GM23248 (cell line): ENCODE measurements around the gene ATP4A. TPM values are rescaled to one million over a fixed set of nuclear protein-coding genes. Genes with fewer than 3 reads are reported as not detected.
A peak's percentile ranks its signal among the peaks of the same experiment; 100 is the strongest.

Experiments
- DNase-seq: peaks from one replicate; pipeline ENCODE4 v3.0.0-alpha.2; 2015
- H2AFZ ChIP-seq: fragments of 200-600 bp; sonication (generic); 2 replicates; pipeline ENCODE4 v1.6.1; 2016; ENCODE audit warnings: antibody characterized with exemption
- H3F3A ChIP-seq: fragments of 200-600 bp; sonication (generic); 2 replicates; pipeline ENCODE4 v1.6.1; 2016; ENCODE audit warnings: mild to moderate bottlenecking, antibody characterized with exemption, mixed run types; ENCODE audit not compliant: insufficient read depth
- H3K27ac ChIP-seq: fragments of 200-600 bp; sonication (generic); 2 replicates; pipeline ENCODE4 v1.5.1; 2016; ENCODE audit warnings: mild to moderate bottlenecking
- H3K27me3 ChIP-seq: fragments of 200-600 bp; sonication (generic); replicated peaks from 2 replicates; pipeline ENCODE4 v1.6.1; 2016; ENCODE audit warnings: mild to moderate bottlenecking; ENCODE audit not compliant: insufficient read depth
- H3K36me3 ChIP-seq: fragments of 200-600 bp; sonication (generic); 2 replicates; pipeline ENCODE4 v1.6.1; 2016; ENCODE audit warnings: low read depth, mild to moderate bottlenecking
- H3K4me1 ChIP-seq: fragments of 200-600 bp; sonication (generic); 2 replicates; pipeline ENCODE4 v1.6.1; 2016; ENCODE audit warnings: mild to moderate bottlenecking; ENCODE audit not compliant: insufficient read depth
- H3K4me2 ChIP-seq: fragments of 200-600 bp; sonication (generic); one replicate; pipeline ENCODE4 v1.6.1; 2016; ENCODE audit warnings: mild to moderate bottlenecking; ENCODE audit not compliant: unreplicated experiment
- H3K4me3 ChIP-seq: fragments of 200-600 bp; sonication (generic); 2 replicates; pipeline ENCODE4 v1.5.1; 2016; ENCODE audit warnings: mild to moderate bottlenecking
- H3K79me2 ChIP-seq: fragments of 200-600 bp; sonication (generic); 2 replicates; pipeline ENCODE4 v1.6.1; 2016; ENCODE audit warnings: mild to moderate bottlenecking; ENCODE audit not compliant: insufficient read depth
- H3K9ac ChIP-seq: fragments of 200-600 bp; sonication (generic); 2 replicates; pipeline ENCODE4 v1.6.1; 2016; ENCODE audit warnings: mild to moderate bottlenecking
- H3K9me2 ChIP-seq: fragments of 200-600 bp; sonication (generic); 2 replicates; pipeline ENCODE4 v1.6.1; 2016; ENCODE audit warnings: mixed run types, mild to moderate bottlenecking, moderate library complexity; ENCODE audit not compliant: insufficient read depth
- H3K9me3 ChIP-seq: fragments of 200-600 bp; sonication (generic); one replicate; pipeline ENCODE4 v1.6.1; 2017; ENCODE audit warnings: low read depth
- H4K20me1 ChIP-seq: fragments of 200-600 bp; sonication (generic); 2 replicates; pipeline ENCODE4 v1.6.0; 2016; ENCODE audit not compliant: insufficient read depth
- EZH2 ChIP-seq: fragments of 200-600 bp; sonication (generic); IDR thresholded peaks from 2 replicates; pipeline ENCODE4 v1.6.1; 2018; ENCODE audit warnings: antibody characterized with exemption, mild to moderate bottlenecking; ENCODE audit not compliant: insufficient read depth, poor library complexity, severe bottlenecking
- EZH2phosphoT487 ChIP-seq: fragments of 200-600 bp; sonication (generic); IDR thresholded peaks from 2 replicates; pipeline ENCODE4 v1.6.1; 2018; ENCODE audit warnings: antibody characterized with exemption, moderate library complexity, mild to moderate bottlenecking, low read depth; ENCODE audit not compliant: insufficient read depth
- WGBS, 2 experiments: methylation state at CpG; one replicate each; pipeline ENCODE4 v1.1.6; 2015 to 2017; ENCODE audit warnings: low lambda C conversion rate in 2 of 2, low coverage in 1 of 2; ENCODE audit errors: missing lambda C conversion rate in 2 of 2; 5-methylcytosine and 5-hydroxymethylcytosine counted together
- in situ Hi-C: fragments of 300-500 bp; cut with MboI; formaldehyde crosslinking; loops from 2 replicates; pipeline ENCODE4 v1.15.0; 2020
- polyA plus RNA-seq: library from polyadenylated mRNA; unstranded; fragments of >200 nt; fragmentation: Nextera tagmentation; extraction: Ambion mirVana; gene quantifications from 2 replicates; pipeline ENCODE4 v1.2.1, GENCODE V29; 2016
- total RNA-seq: library from RNA; depleted of rRNA; stranded (reverse); fragments of >200 nt; shearing (Covaris generic); gene quantifications from 2 replicates; pipeline ENCODE4 v1.2.3, GENCODE V29; 2014

The ATP4A gene
- total and polyA plus RNA-seq, 2 experiments from 2014 or later, result not detected

DNA sequence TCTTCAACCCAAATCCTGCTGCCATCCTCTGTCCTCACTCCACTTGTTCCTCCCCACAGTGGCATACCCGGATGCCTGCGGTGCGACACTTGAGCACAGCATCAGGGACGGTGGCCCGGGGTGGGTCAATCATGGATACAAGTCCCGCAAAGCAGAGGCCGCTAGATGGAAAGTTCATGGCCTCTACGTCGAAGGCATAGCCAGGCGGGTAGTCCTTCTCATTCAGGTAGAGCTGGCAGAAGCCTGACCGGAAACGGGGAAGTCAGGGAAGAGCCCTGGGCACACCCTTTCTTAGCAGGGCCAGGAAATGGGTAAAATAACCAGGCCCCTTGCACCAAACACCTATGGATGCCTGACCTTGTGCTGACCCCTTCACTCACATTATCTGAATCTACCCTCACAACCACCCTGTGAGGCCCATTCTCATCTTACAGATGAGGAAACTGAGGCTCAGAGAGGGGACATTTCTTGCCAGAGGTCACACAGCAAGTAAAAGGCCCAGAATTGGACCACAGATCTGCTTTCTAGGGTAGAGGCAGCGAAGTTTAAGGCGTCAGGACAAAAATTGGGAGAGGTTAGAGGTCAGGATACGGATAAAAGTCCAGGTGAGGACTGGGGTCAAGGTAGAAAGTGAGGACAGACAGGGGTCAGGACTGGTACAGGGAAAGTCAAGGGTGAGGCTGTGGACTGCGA, 6.5 kb downstream of the ATP4A start:
- no peak overlapping the region for H3K4me3 ChIP-seq
- in situ Hi-C loops, result no loop called here
- 0 out of 2 replicates have a peak, but pooled peaks cover 14% of the 10 kb centered on the region for H3K27me3 ChIP-seq
- no peaks in the 10 kb centered on the region for H3K36me3 ChIP-seq
- WGBS, 2 experiments, result 82 to 88% methylated on average over 16 of the region's 16 CpGs
- no peak overlapping the region for H3K27ac ChIP-seq
- H4K20me1 ChIP-seq, result no peaks in the 10 kb centered on the region
- DNase-seq, result no peak
- H3K4me1 ChIP-seq, result no peaks in the 10 kb centered on the region
- no peak overlapping the region for H3K9ac ChIP-seq
- no peaks in the 10 kb centered on the region for H3K79me2 ChIP-seq
- H3F3A ChIP-seq, result no peaks in the 10 kb centered on the region
- no peak overlapping the region for H2AFZ ChIP-seq
- no peaks in the 10 kb centered on the region for H3K9me3 ChIP-seq
- H3K4me2 ChIP-seq, result no peak overlapping the region
- TF ChIP-seq EZH2 (no peak), EZH2phosphoT487 (no peak)
- H3K9me2 ChIP-seq, result no peaks in the 10 kb centered on the region

DNA sequence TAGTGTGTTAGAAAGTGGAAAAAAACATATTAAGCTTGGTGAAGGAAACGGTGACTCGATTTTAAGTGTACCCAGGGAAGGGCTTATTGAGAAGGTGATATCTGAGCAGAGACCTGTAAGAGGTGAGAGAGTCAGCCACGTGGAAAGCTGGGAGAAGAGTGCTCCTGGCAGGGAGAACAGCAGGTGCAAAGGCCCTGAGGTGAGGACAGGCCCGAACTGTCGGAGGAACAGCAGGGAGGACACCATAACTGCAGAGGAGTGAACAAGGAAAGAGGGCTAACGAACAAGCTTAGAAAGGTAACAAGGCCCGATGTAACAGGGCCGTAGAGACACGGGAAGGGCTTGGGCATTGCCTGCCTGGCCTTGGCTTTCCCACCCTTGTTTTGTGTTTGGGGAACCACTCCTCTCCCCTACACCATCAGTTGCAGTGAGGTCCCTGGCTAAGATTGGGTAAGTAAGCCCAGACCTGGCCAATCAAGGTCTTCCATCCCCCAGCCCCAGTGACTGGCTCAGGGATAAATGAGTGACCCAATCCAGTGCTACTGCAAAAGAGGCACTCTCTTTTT, 7.3 kb downstream of the ATP4A start:
- Histone ChIP-seq H3K4me1 (no peaks in the 10 kb centered on the region), H3K27ac (no peak overlapping the region), H3K9me2 (no peaks in the 10 kb centered on the region), H2AFZ (no peak overlapping the region), H4K20me1 (no peaks in the 10 kb centered on the region), H3K9me3 (no peaks in the 10 kb centered on the region), H3F3A (no peaks in the 10 kb centered on the region), H3K9ac (no peak overlapping the region), H3K36me3 (no peaks in the 10 kb centered on the region), H3K79me2 (no peaks in the 10 kb centered on the region), H3K4me2 (no peak overlapping the region), H3K27me3 (0 out of 2 replicates have a peak, but pooled peaks cover 10% of the 10 kb centered on the region), H3K4me3 (no peak overlapping the region)
- TF ChIP-seq EZH2 (no peak), EZH2phosphoT487 (no peak)
- DNase-seq, result no peak
- WGBS, 2 experiments, result 73 to 77% methylated on average over 9 of the region's 9 CpGs
- in situ Hi-C loops, result no loop called here

DNA sequence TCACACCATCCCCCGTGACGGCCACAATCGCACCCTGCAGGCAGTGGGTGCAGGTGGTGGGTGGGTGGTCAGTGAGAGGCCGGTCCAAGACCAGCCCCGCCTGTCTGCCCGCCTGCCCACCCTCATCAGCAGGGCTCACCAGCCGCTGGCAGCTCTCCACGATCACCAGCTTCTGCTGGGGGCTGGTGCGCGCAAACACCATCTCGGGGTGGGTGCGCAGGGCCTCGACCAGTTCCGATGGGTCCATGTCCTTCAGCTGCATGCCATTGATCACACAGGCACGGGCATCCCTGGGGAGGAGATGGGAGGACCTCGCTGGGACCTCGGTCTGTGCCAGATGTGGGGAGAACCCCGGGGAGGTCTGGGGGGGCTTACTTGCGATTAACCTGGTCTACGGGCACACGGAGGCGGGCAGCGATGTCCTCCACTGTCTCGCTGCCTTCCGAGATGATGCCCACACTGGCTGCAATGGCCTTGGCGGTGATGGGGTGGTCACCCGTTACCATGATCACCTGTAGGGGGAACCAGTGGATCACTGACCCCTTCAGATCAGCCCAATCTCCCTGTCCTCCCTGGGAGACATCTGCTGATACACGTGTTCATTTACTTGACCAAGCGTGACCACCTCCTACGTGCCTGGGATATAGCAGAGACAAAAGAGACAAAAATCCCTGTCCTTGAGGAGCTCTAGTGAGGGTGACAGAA, 8.0 kb downstream of the ATP4A start:
- TF ChIP-seq EZH2phosphoT487 (no peak), EZH2 (no peak)
- Histone ChIP-seq H4K20me1 (no peaks in the 10 kb centered on the region), H3K27me3 (0 out of 2 replicates have a peak, but pooled peaks cover 9% of the 10 kb centered on the region), H3K4me2 (no peak overlapping the region), H3K4me3 (no peak overlapping the region), H3K27ac (no peak overlapping the region), H3K36me3 (no peaks in the 10 kb centered on the region), H3K79me2 (no peaks in the 10 kb centered on the region), H3K9ac (no peak overlapping the region), H3K9me2 (no peaks in the 10 kb centered on the region), H2AFZ (no peak overlapping the region), H3K4me1 (no peaks in the 10 kb centered on the region), H3F3A (no peaks in the 10 kb centered on the region), H3K9me3 (no peaks in the 10 kb centered on the region)
- 60 to 64% methylated on average over 30 of the region's 30 CpGs for WGBS, 2 experiments
- in situ Hi-C loops, result no loop called here
- DNase-seq, result peak; percentile 44

DNA sequence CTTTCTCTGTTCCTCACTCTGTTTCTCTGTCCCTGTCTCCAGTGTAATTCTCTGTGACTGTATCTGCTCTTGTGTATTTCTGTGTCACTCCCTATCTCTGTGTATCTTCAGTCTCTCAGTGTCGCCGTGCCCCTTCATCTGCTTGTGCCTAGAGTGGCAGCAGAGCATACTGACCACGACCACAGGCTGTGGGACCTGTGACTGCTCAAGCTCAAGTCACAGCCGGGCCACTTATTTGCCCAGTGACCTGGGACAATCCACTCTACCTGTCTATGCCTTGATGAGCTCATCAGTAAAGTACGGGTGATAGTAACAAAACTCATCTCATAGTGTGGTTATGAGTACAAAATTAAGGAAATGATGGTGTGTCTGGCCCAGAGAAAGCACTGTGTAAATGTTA, 9.4 kb downstream of the ATP4A start:
- H3K27me3 ChIP-seq, result 0 out of 2 replicates have a peak, but pooled peaks cover 4% of the 10 kb centered on the region
- no peak for TF ChIP-seq EZH2phosphoT487
- TF ChIP-seq EZH2, result no peak
- no peaks in the 10 kb centered on the region for H4K20me1 ChIP-seq
- H3K9me3 ChIP-seq, result no peaks in the 10 kb centered on the region
- in situ Hi-C loops, result no loop called here
- H3K4me2 ChIP-seq, result no peak overlapping the region
- H3K4me3 ChIP-seq, result no peak overlapping the region
- H3K4me1 ChIP-seq, result no peaks in the 10 kb centered on the region
- no peaks in the 10 kb centered on the region for H3K9me2 ChIP-seq
- H2AFZ ChIP-seq, result no peak overlapping the region
- no peaks in the 10 kb centered on the region for H3F3A ChIP-seq
- no peaks in the 10 kb centered on the region for H3K79me2 ChIP-seq
- no peaks in the 10 kb centered on the region for H3K36me3 ChIP-seq
- no peak for DNase-seq
- H3K27ac ChIP-seq, result no peak overlapping the region
- no peak overlapping the region for H3K9ac ChIP-seq
- WGBS, 2 experiments, result 53 to 60% methylated on average over 5 of the region's 5 CpGs
